ENCODE results near the gene CDK16.

GRCh38 chrX:47216393-47216925 is 2.0 kb upstream of the CDK16 start:
- TF ChIP-seq CTCF (conservative IDR thresholded peaks at IDR 0.05) (no peak), ZFX (IDR thresholded peaks at IDR 0.05) (no peak)
